GM23338 (cell line): ENCODE measurements around the gene SCAF8.

Source experiments
- CREB1 ChIP-seq: fragments of 250-450 bp; sonication (Bioruptor Pico); IDR thresholded peaks from 2 replicates; pipeline ENCODE4 v1.5.0; 2020; ENCODE audit warnings: low read depth, mild to moderate bottlenecking, moderate library complexity
- CTCF ChIP-seq, 2 experiments: fragments of 200-600 bp in 1 of 2; sonication (generic) in 1 of 2; conservative IDR thresholded peaks; 2 replicates each; pipeline versions ENCODE4 v1.5.1 to v1.6.1; 2016 to 2017; ENCODE audit warnings: antibody characterized with exemption in 2 of 2, low read depth in 2 of 2, mild to moderate bottlenecking in 2 of 2, moderate library complexity in 1 of 2
- ETS1 ChIP-seq: IDR thresholded peaks from 2 replicates; pipeline ENCODE4 v1.6.1; 2016; ENCODE audit warnings: antibody characterized with exemption
- EZH2 ChIP-seq: fragments of 200-600 bp; sonication (generic); IDR thresholded peaks from one replicate; pipeline ENCODE4 v1.8.0; 2017; ENCODE audit warnings: antibody characterized with exemption, mild to moderate bottlenecking, low read depth; ENCODE audit not compliant: unreplicated experiment
- EZH2phosphoT487 ChIP-seq: fragments of 200-600 bp; sonication (generic); IDR thresholded peaks from one replicate; pipeline ENCODE4 v1.8.1; 2018; ENCODE audit warnings: antibody characterized with exemption; ENCODE audit not compliant: unreplicated experiment
- JUNB ChIP-seq: IDR thresholded peaks from one replicate; pipeline ENCODE4 v1.6.1; 2016; ENCODE audit warnings: antibody characterized with exemption; ENCODE audit not compliant: unreplicated experiment
- NANOG ChIP-seq: IDR thresholded peaks from 2 replicates; pipeline ENCODE4 v1.6.1; 2016; ENCODE audit warnings: antibody characterized with exemption, borderline replicate concordance
- POLR2AphosphoS5 ChIP-seq: IDR thresholded peaks from 2 replicates; pipeline ENCODE4 v1.6.1; 2016; ENCODE audit warnings: antibody characterized with exemption, low read depth
- REST ChIP-seq: IDR thresholded peaks from one replicate; pipeline ENCODE4 v1.6.1; 2018; ENCODE audit warnings: antibody characterized with exemption; ENCODE audit not compliant: unreplicated experiment

GRCh38 chr6:154872542-154873114 lies 139.4 kb downstream of the SCAF8 start:
- TF ChIP-seq CTCF (conservative IDR thresholded peaks at IDR 0.05; ENCODE audit: low read depth in 2 of 2) (peak; percentile 25 to 29; a peak in 3 of 4 replicates), EZH2phosphoT487 (no peak), EZH2 (no peak), ETS1 (no peak), CREB1 (CRISPR knock-in tag) (no peak), POLR2AphosphoS5 (no peak), JUNB (no peak), NANOG (no peak), REST (no peak)
